Sigmoid colon (tissue), 7 donors: ENCODE measurements around the gene ATXN7L2. TPM values are rescaled to one million over a fixed set of nuclear protein-coding genes. Genes with fewer than 3 reads are reported as not detected.

Experiments
- DNase-seq: peaks from one replicate; pipeline ENCODE4 v3.0.0-alpha.2; 2019
- H3K27ac ChIP-seq, 4 donors: fragments of 200-600 bp; sonication (generic); one replicate each; pipeline ENCODE4 v1.5.1; 2016 to 2019; ENCODE audit warnings: mild to moderate bottlenecking in 1 of 4
- H3K27me3 ChIP-seq, 3 donors: fragments of 200-600 bp; sonication (generic); one replicate each; pipeline ENCODE4 v1.5.1; 2019; ENCODE audit warnings: mild to moderate bottlenecking in 1 of 3
- H3K36me3 ChIP-seq, 4 donors: fragments of 200-600 bp; sonication (generic); one replicate each; pipeline ENCODE4 v1.5.1; 2016 to 2019
- H3K4me1 ChIP-seq, 4 donors: fragments of 200-600 bp; sonication (generic); one replicate each; pipeline ENCODE4 v1.5.1; 2017 to 2019
- H3K4me3 ChIP-seq, 4 donors: fragments of 200-600 bp; sonication (generic); one replicate each; pipeline ENCODE4 v1.5.1; 2017 to 2019; ENCODE audit warnings: mild to moderate bottlenecking in 2 of 4, moderate library complexity in 1 of 4
- H3K9me3 ChIP-seq, 4 donors: fragments of 200-600 bp in 3 of 4; sonication (generic) in 3 of 4; one replicate each; pipeline versions ENCODE4 v1.5.1 to v1.6.1; 2013 to 2019
- EP300 ChIP-seq, 4 donors: sonication (generic); formaldehyde crosslinking; IDR thresholded peaks; one replicate each; pipeline ENCODE4 v1.6.1; 2017; ENCODE audit warnings: antibody characterized with exemption in 4 of 4
- POLR2A ChIP-seq, 2 donors: fragments of 450-650 bp; IDR thresholded peaks; one replicate each; pipeline ENCODE4 v1.6.1; 2016; ENCODE audit warnings: antibody characterized with exemption in 2 of 2, mild to moderate bottlenecking in 2 of 2, moderate library complexity in 2 of 2
- POLR2AphosphoS5 ChIP-seq, 4 donors: sonication (generic); formaldehyde crosslinking; IDR thresholded peaks; one replicate each; pipeline ENCODE4 v1.6.1; 2017; ENCODE audit warnings: antibody characterized with exemption in 4 of 4
- WGBS, 2 donors: extraction: QIAGEN DNeasy Blood & Tissue Kit; methylation state at CpG; one replicate each; pipeline ENCODE4 v1.1.7; 2013; 5-methylcytosine and 5-hydroxymethylcytosine counted together
- intact Hi-C: fragments of 100-400 bp; cut with DNase I; formaldehyde crosslinking; loops from one replicate; pipeline ENCODE4 v1.15.1; 2023
- polyA plus RNA-seq, 3 donors: library from polyadenylated mRNA; stranded (reverse); fragments of 200-250 nt; gene quantifications; one replicate each; pipeline ENCODE4 v1.2.3, GENCODE V29; 2013
- total RNA-seq, 4 donors: library from RNA; depleted of rRNA; stranded (reverse); fragments of >200 nt; gene quantifications; one replicate each; pipeline ENCODE4 v1.1.0, GENCODE V29; 2016
- TF ChIP-seq, protein P1 (sequence below), 4 experiments: fragments of 450-650 bp in 3 of 4; fragments of 200-600 bp in 1 of 4; IDR thresholded peaks; one replicate each; pipeline ENCODE4 v1.5.1; 2016 to 2019; ENCODE audit warnings: antibody characterized with exemption in 4 of 4, mild to moderate bottlenecking in 3 of 4, moderate library complexity in 2 of 4
- donor health status: healthy with polysubstance abuse.
- donor health status: Bipolar disorder and iron deficiency.
- donor health status: healthy.

The ATXN7L2 gene
- total and polyA plus RNA-seq, 7 donors: 1.8 to 12.2 (median 2.5) TPM

DNA sequence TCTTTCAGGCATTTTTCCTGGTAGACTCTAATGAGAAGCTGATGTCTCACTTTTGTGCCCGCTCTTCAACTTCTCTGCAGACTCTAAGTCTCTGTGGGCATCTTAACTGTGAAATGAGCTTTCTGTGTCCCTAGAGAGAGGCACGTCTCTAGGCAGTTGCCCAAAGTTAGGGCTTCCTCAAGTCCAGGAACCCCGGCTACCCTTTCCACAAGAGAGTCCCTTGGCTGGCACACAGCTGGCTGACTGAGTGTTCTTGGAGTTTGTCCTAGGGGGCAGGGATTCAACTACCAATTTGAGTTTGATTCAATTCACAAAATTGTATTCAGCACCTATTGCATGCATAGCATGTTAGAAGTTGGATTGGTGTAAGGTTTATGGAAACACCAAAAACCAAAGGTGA is 57.4 kb downstream of the ATXN7L2 start:
- 82 to 84% methylated on average over 3 of the region's 3 CpGs for whole genome bisulfite sequencing, 2 donors

More for the DNA sequence above, 57.4 kb downstream of the ATXN7L2 start:
- DNase-seq: no peak
- H3K4me1 ChIP-seq: peaks cover 0 to 9% (median 6%) of the 10 kb centered on the region in 4 donors
- intact Hi-C loops: no loop called here
- H3K27me3 ChIP-seq: no peaks in the 10 kb centered on the region
- TF ChIP-seq, protein P1, sequence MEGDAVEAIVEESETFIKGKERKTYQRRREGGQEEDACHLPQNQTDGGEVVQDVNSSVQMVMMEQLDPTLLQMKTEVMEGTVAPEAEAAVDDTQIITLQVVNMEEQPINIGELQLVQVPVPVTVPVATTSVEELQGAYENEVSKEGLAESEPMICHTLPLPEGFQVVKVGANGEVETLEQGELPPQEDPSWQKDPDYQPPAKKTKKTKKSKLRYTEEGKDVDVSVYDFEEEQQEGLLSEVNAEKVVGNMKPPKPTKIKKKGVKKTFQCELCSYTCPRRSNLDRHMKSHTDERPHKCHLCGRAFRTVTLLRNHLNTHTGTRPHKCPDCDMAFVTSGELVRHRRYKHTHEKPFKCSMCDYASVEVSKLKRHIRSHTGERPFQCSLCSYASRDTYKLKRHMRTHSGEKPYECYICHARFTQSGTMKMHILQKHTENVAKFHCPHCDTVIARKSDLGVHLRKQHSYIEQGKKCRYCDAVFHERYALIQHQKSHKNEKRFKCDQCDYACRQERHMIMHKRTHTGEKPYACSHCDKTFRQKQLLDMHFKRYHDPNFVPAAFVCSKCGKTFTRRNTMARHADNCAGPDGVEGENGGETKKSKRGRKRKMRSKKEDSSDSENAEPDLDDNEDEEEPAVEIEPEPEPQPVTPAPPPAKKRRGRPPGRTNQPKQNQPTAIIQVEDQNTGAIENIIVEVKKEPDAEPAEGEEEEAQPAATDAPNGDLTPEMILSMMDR (IDR thresholded peaks at IDR 0.05): no peak
- TF ChIP-seq EP300 (IDR thresholded peaks at IDR 0.05): no peak
- no peak for TF ChIP-seq POLR2AphosphoS5 (IDR thresholded peaks at IDR 0.05)
- TF ChIP-seq POLR2A (IDR thresholded peaks at IDR 0.05): no peak
- H3K9me3 ChIP-seq: no peaks in the 10 kb centered on the region
- no peak overlapping the region for H3K27ac ChIP-seq
- H3K4me3 ChIP-seq: no peak overlapping the region
- H3K36me3 ChIP-seq: no peaks in the 10 kb centered on the region

Other genes starting within 250 kb of the ATXN7L2 start
- 10 to 100 TPM in 1 of 4 donors, 1 to 10 TPM in 3; 3.6 to 10.8 (median 5.3) TPM for gene CELSR2, start 234.4 kb upstream of the ATXN7L2 start, total RNA-seq
- gene CELSR2, start 234.4 kb upstream of the ATXN7L2 start, polyA plus RNA-seq: 1 to 10 TPM in 1 of 3 donors, under 1 TPM in 2; under 0.01 to 3.3 (median under 0.01) TPM
- gene PSRC1, start 200.8 kb upstream of the ATXN7L2 start, total RNA-seq: 10 to 100 TPM in 1 of 4 donors, 1 to 10 TPM in 3; 2.3 to 13.6 (median 7.4) TPM
- gene PSRC1, start 200.8 kb upstream of the ATXN7L2 start, polyA plus RNA-seq: 10 to 100 TPM in 1 of 3 donors, 1 to 10 TPM in 2; 3.0 to 12.2 (median 3.6) TPM
- not detected for gene MYBPHL, start 176.9 kb upstream of the ATXN7L2 start, total RNA-seq
- not detected for gene MYBPHL, start 176.9 kb upstream of the ATXN7L2 start, polyA plus RNA-seq
- gene SORT1, start 86.0 kb upstream of the ATXN7L2 start, total RNA-seq: 10 to 100 TPM; 33.4 to 55.1 (median 47.2) TPM
- 10 to 100 TPM in 1 of 3 donors, 1 to 10 TPM in 2; 7.2 to 37.0 (median 8.6) TPM for gene SORT1, start 86.0 kb upstream of the ATXN7L2 start, polyA plus RNA-seq
- 10 to 100 TPM; 18.8 to 57.6 (median 25.8) TPM for gene PSMA5, start 57.5 kb upstream of the ATXN7L2 start, total RNA-seq
- 100 to 1,000 TPM in 1 of 3 donors, 10 to 100 TPM in 2; 89.5 to 113 (median 94.9) TPM for gene PSMA5, start 57.5 kb upstream of the ATXN7L2 start, polyA plus RNA-seq
- gene SYPL2, start 17.4 kb upstream of the ATXN7L2 start, total RNA-seq: 1 to 10 TPM; 2.1 to 6.9 (median 3.2) TPM
- under 1 TPM in 2 of 3 donors, not detected in 1; under 0.01 to 0.58 TPM for gene SYPL2, start 17.4 kb upstream of the ATXN7L2 start, polyA plus RNA-seq
- 1 to 10 TPM; 4.2 to 7.6 (median 5.4) TPM for gene CYB561D1, start 10.2 kb downstream of the ATXN7L2 start, total RNA-seq
- gene CYB561D1, start 10.2 kb downstream of the ATXN7L2 start, polyA plus RNA-seq: 10 to 100 TPM in 1 of 3 donors, 1 to 10 TPM in 2; 1.8 to 12.5 (median 3.9) TPM
- 10 to 100 TPM in 1 of 4 donors, 1 to 10 TPM in 3; 6.4 to 12.1 (median 8.8) TPM for gene AMIGO1, start 25.8 kb downstream of the ATXN7L2 start, total RNA-seq
- 1 to 10 TPM in 1 of 3 donors, under 1 TPM in 2; 0.60 to 2.8 (median 0.69) TPM for gene AMIGO1, start 25.8 kb downstream of the ATXN7L2 start, polyA plus RNA-seq
- 1 to 10 TPM in 1 of 4 donors, under 1 TPM in 1, not detected in 2; 0.36 to 2.2 TPM for gene GPR61, start 56.0 kb downstream of the ATXN7L2 start, total RNA-seq
- gene GPR61, start 56.0 kb downstream of the ATXN7L2 start, polyA plus RNA-seq: under 1 TPM in 1 of 3 donors, not detected in 2; 0.07 TPM
- 1 to 10 TPM; 5.7 to 6.4 (median 6.1) TPM for gene GNAI3, start 64.7 kb downstream of the ATXN7L2 start, total RNA-seq
- gene GNAI3, start 64.7 kb downstream of the ATXN7L2 start, polyA plus RNA-seq: 1 to 10 TPM; 4.2 to 5.5 (median 5.2) TPM
- gene GNAT2, start 135.7 kb downstream of the ATXN7L2 start, total RNA-seq: not detected
- gene GNAT2, start 135.7 kb downstream of the ATXN7L2 start, polyA plus RNA-seq: under 1 TPM in 1 of 3 donors, not detected in 2; 0.10 TPM
- gene AMPD2, start 135.9 kb downstream of the ATXN7L2 start, total RNA-seq: 10 to 100 TPM; 19.9 to 47.5 (median 29.4) TPM
- gene AMPD2, start 135.9 kb downstream of the ATXN7L2 start, polyA plus RNA-seq: 10 to 100 TPM in 1 of 3 donors, 1 to 10 TPM in 2; 6.5 to 31.3 (median 6.6) TPM
- 10 to 100 TPM; 31.4 to 73.1 (median 44.8) TPM for gene GSTM4, start 172.2 kb downstream of the ATXN7L2 start, total RNA-seq
- gene GSTM4, start 172.2 kb downstream of the ATXN7L2 start, polyA plus RNA-seq: 10 to 100 TPM; 47.0 to 69.4 (median 52.3) TPM
- 100 to 1,000 TPM in 1 of 4 donors, 10 to 100 TPM in 3; 42.5 to 139 (median 60.5) TPM for gene GSTM2, start 184.2 kb downstream of the ATXN7L2 start, total RNA-seq
- 10 to 100 TPM in 2 of 3 donors, 1 to 10 TPM in 1; 4.9 to 22.3 (median 12.6) TPM for gene GSTM2, start 184.2 kb downstream of the ATXN7L2 start, polyA plus RNA-seq
- 10 to 100 TPM in 1 of 4 donors, not detected in 3; 12.7 TPM for gene GSTM1, start 203.9 kb downstream of the ATXN7L2 start, total RNA-seq
- gene GSTM1, start 203.9 kb downstream of the ATXN7L2 start, polyA plus RNA-seq: 10 to 100 TPM in 2 of 3 donors, under 1 TPM in 1; 0.39 to 27.6 (median 21.3) TPM
- 1 to 10 TPM; 2.7 to 8.0 (median 3.5) TPM for gene GSTM5, start 228.3 kb downstream of the ATXN7L2 start, total RNA-seq
- 10 to 100 TPM in 1 of 3 donors, 1 to 10 TPM in 2; 2.5 to 11.4 (median 2.7) TPM for gene GSTM5, start 228.3 kb downstream of the ATXN7L2 start, polyA plus RNA-seq